ENCODE measurements around the gene AFAP1.

DNA sequence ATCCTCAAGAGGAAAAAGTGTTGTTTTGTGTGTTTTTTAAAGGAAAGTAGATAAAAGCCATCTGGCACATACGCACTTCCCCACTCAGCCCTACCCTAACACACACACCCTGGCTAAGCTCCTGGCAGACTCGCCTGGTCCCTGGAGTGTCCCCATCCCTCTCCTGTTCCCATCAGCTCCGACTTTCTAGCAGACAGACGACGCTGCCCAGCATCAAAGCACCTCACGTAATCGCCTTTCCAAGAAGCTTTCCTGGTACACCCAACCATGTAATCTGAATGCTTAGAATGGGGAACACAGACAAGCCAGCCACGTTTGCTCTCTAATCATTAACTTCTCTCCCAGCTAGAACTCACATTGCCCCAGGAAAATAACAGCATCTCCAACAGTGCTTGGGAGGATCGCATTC lies 116.2 kb downstream of the AFAP1 start:
- TF ChIP-seq, protein P1, sequence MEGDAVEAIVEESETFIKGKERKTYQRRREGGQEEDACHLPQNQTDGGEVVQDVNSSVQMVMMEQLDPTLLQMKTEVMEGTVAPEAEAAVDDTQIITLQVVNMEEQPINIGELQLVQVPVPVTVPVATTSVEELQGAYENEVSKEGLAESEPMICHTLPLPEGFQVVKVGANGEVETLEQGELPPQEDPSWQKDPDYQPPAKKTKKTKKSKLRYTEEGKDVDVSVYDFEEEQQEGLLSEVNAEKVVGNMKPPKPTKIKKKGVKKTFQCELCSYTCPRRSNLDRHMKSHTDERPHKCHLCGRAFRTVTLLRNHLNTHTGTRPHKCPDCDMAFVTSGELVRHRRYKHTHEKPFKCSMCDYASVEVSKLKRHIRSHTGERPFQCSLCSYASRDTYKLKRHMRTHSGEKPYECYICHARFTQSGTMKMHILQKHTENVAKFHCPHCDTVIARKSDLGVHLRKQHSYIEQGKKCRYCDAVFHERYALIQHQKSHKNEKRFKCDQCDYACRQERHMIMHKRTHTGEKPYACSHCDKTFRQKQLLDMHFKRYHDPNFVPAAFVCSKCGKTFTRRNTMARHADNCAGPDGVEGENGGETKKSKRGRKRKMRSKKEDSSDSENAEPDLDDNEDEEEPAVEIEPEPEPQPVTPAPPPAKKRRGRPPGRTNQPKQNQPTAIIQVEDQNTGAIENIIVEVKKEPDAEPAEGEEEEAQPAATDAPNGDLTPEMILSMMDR (conservative IDR thresholded peaks at IDR 0.05; ENCODE audit: low read length): no peak
- TF ChIP-seq EZH2phosphoT487 (IDR thresholded peaks at IDR 0.05; ENCODE audit: borderline replicate concordance, low read depth, low read length): no peak
